ENCODE results near the gene AGAP2. TPM values are rescaled to one million over a fixed set of nuclear protein-coding genes. Genes with fewer than 3 reads are reported as not detected.
"Not testable (repeated sequence)": the region's sequence is repeated elsewhere in the genome, so short reads cannot be mapped to it uniquely, and the experiment has no call there.

The AGAP2 gene
- polyA plus RNA-seq (ENCODE audit: insufficient read length in 4 of 4) = 1 to 10 TPM in 3 of 4 donors, under 1 TPM in 1; 0.79 to 1.5 (median 1.4) TPM

- DNase-seq (ENCODE audit: low read depth in 4 of 4, low spot score in 3 of 4) = no peak
Measured at GRCh38 chr12:57738661-57739237, at the start of gene AGAP2. Gene AGAP2 (minus strand): TSS chr12:57738742. CDS start chr12:57738246, 496 bp downstream.

- DNase-seq (ENCODE audit: low read depth in 4 of 4, low spot score in 3 of 4) = no peak
Measured at GRCh38 chr12:57783861-57784260, 45.3 kb upstream of the AGAP2 start.

DNA sequence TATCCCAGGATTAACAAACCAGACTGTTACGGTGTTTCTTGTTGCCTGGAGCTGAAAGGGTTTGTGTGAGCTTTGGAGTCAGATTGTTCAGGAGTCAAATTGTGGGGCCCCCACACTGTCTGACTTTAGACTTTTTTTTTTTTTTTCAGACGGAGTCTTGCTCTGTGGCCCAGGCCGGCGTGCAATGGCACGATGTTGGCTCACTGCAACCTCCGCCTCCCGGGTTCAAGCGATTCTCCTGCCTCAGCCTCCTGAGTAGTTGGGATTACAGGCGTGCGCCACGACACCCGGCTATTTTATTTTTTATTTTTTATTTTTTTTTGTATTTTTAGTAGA lies 44.9 kb upstream of the AGAP2 start:
- DNase-seq (ENCODE audit: low read depth in 4 of 4, low spot score in 3 of 4) = no peak

DNA sequence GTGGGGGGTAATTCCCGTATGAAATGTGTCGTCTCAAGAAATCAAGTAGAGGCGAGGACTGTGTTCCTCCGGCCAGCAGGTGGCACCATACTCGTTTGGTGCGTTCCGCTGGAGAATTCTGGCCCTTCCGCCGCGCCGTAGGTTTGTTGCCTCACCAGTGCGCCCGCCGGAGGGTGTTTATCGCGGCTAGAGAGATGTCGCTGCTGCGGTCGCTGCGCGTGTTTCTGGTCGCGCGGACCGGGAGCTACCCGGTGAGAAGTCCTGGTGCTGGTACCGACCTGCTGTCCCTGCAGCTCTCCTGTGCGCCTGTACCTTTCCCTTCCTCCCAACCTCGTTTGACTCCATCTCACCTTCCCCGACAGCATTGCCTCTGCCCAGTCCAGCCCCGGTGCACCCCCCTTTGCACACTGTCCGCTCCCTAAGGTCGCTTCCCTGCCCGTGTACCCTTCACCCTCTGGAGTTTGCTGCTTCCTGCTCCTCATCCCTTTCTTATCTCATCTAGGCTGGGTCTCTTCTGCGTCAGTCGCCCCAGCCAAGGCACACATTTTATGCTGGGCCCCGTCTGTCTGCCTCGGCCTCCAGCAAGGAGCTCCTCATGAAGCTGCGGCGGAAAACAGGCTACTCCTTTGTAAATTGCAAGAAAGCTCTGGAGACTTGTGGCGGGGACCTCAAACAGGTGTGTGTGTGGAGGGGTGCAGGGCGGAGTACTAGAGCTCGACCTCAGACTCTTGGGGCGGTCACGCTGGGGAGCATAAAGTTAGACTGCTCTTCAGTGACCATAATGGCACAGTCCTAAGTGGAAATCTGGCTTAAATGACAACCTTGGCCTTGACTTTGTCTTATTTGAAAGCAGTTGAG lies 44.3 kb upstream of the AGAP2 start, which contains the start of gene TSFM:
Gene TSFM, plus strand, starts transcription at position 180 of the 858 bp plus-strand sequence. Its CDS starts 15 bp downstream, at position 195.
- DNase-seq (ENCODE audit: low read depth in 4 of 4, low spot score in 3 of 4) = peak; percentile 82 to 94 (median 91)

DNA sequence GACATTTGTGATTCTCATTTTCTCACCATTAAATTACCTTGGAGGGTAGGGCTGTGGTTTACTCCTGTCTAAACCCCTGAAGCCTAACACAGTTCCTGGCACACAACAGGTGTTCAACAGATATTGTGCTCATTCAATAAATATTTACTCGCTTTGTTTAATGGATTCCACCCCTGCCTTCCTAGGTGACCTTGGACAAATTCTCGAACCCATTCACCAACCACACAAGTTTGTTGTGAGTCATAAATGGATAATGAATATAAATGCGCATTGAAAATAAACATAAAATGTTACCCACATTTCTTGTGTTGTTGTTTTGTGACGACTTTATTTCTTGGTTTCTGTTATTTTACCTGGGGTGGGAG lies 43.7 kb upstream of the AGAP2 start:
- no peak for DNase-seq (ENCODE audit: low read depth in 4 of 4, low spot score in 3 of 4)

DNA sequence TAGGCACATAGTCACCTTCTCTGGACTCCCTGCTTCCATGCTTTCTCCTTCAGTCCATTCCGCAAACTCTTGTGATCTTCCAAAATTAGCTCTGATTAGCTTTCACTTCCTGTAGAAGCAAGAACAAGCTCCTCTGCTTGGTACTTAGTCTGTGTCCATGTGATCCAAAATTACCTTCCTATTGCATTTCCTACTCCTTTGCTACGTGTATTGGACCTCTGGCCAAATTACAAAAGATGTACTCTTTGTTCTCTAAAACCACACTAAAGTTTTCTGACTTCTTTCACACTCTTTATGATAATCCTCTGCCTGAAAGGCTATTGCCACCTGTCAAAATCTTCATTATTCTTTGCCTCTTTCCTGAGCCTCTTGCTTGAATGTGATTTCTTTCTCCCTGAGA lies 43.3 kb upstream of the AGAP2 start:
- DNase-seq (ENCODE audit: low read depth in 4 of 4, low spot score in 3 of 4) = no peak

DNA sequence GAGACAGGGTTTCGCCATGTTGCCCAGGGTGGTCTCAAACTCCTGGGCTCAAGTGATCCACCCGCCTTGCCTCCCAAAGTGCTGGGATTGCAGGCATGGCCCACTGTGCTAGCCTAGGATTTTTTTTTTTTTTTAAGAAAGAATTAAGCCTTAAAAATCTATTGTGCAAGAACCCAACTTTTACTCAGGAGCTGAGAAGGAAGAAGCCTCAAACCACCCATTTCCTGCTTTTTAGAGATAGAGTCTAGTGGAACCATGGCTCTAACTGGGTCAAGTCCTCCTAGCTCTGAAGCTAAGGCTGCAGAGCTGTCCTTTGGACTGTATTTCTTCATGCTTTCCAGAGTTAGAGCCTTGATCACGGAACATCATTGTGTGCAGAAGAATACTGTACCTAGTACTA lies 42.7 kb upstream of the AGAP2 start:
- no peak for DNase-seq (ENCODE audit: low read depth in 4 of 4, low spot score in 3 of 4)

DNA sequence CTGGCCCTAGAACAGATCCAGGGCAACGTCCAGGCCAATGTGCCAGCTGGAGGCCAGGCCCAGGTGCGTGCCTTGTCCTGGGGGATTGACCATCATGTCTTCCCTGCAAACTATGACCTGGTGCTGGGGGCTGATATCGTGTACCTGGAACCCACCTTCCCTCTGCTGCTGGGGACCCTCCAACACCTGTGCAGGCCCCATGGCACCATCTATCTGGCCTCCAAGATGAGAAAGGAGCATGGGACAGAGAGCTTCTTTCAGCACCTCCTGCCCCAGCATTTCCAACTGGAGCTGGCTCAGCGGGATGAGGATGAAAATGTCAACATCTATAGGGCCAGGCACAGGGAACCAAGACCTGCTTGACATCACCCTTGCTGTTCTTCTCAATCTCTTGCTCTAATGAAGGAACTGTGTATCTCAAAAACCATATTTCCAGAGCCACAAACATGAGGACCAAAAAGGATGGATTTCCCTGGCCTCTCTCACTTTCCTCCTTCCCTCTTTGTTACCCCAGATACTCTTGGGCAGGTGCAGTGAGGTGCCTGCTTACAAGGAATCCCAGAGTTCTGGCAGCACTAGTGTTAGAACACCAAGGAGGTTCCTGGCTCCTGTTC lies 41.8 kb upstream of the AGAP2 start:
- DNase-seq (ENCODE audit: low read depth in 4 of 4, low spot score in 3 of 4) = no peak

- no peak for DNase-seq (ENCODE audit: low read depth in 4 of 4, low spot score in 3 of 4)
Measured at GRCh38 chr12:57779736-57780135, 41.2 kb upstream of the AGAP2 start.

- DNase-seq (ENCODE audit: low read depth in 4 of 4, low spot score in 3 of 4) = no peak
Measured at GRCh38 chr12:57777911-57778310, 39.4 kb upstream of the AGAP2 start.

GRCh38 chr12:57777367-57777766 lies 38.8 kb upstream of the AGAP2 start:
- DNase-seq (ENCODE audit: low read depth in 4 of 4, low spot score in 3 of 4) = no peak

DNA sequence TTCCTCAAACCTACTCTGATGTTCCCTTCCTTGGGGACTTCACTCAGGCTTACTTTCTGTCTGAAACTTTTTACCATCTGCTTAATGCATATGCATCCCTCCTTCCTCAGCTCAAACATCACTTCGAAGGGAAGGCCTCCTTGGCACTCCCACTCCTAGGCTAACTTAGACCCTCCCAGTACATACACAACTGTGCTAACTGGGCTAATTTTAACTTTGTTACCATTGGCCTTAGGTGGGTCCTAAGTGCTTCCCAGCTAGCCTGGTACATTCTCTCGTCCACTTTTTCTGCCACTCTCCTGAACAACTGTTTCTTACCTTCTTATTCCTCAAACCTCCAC lies 37.7 kb upstream of the AGAP2 start:
- DNase-seq (ENCODE audit: low read depth in 4 of 4, low spot score in 3 of 4) = no peak

- no peak for DNase-seq (ENCODE audit: low read depth in 4 of 4, low spot score in 3 of 4)
Measured at GRCh38 chr12:57775563-57776246, 37.2 kb upstream of the AGAP2 start.

GRCh38 chr12:57775044-57775443 lies 36.5 kb upstream of the AGAP2 start:
- DNase-seq (ENCODE audit: low read depth in 4 of 4, low spot score in 3 of 4) = no peak

DNA sequence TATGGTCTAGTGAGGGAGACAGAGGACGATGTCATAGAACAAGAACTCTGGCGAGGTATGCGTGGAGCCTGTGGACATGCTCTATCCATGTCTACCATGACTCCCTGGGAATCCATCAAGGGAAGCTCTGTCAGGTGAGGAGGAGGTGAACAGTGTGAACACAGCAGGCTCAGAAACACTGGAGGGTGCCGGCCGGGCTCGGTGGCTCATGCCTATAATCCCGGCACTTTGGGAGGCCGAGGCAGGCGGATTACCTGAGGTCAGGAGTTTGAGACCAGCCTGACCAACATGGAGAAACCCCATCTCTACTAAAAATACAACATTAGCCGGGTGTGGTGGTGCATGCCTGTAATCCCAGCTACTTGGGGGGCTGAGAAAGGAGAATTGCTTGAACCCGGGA lies 36.1 kb upstream of the AGAP2 start:
- DNase-seq (ENCODE audit: low read depth in 4 of 4, low spot score in 3 of 4) = not testable (repeated sequence)

GRCh38 chr12:57772429-57773322 lies 34.1 kb upstream of the AGAP2 start, which contains the start of gene EEF1AKMT3:
Gene EEF1AKMT3 (plus strand): TSS chr12:57772614. CDS start chr12:57772725, 111 bp downstream.
- no peak for DNase-seq (ENCODE audit: low read depth in 4 of 4, low spot score in 3 of 4)

GRCh38 chr12:57771873-57772428 lies 33.4 kb upstream of the AGAP2 start, which contains the start of gene METTL1:
Gene METTL1 (minus strand): TSS chr12:57772105. CDS start chr12:57772083, 22 bp downstream.
- DNase-seq (ENCODE audit: low read depth in 4 of 4, low spot score in 3 of 4) = peak; percentile 87 to 94 (median 93)

DNA sequence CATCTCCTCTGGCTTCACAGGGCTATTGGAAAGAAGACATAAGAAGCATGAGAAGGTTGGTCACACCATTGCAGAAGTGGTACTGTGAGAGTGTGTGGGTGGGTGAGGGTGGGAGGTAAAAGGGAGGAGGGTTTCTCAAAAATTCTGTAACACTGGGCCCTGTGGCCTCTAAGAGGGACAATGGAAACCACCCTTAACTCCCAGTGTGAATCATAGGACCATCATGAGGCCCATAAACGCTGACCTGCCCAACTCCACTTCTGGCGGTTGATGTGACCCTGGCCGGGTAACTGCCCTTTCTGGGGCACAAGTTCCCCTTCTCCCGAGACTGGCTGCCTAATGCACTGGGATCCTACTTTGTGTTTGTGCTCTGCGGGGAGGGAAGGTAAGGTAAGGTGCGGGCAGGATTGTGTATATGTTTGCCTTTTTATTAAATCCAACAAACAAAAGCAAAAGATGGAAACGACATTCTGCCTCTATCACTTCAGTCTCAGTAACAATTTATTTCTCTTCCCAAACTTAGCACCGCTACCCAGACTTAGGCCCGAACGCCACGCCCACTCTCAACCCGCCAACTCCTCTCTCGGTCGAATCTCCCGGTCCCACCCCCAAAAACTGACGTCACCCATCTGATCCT lies 32.8 kb upstream of the AGAP2 start:
- DNase-seq (ENCODE audit: low read depth in 4 of 4, low spot score in 3 of 4) = peak in 2 of 4 donors; percentile 85 to 86

GRCh38 chr12:57770734-57771133 lies 32.2 kb upstream of the AGAP2 start:
- no peak for DNase-seq (ENCODE audit: low read depth in 4 of 4, low spot score in 3 of 4)

Measured in left renal pelvis (tissue), 4 donors.